HG02763 (cell line): ENCODE results near the gene STH.
"Not testable (repeated sequence)": the region's sequence is repeated elsewhere in the genome, so short reads cannot be mapped to it uniquely, and the experiment has no call there.

ENCODE experiments used
- ATAC-seq: cut with Tn5 transposase; IDR thresholded peaks from one replicate; pipeline ENCODE4 v1.9.1; 2021; ENCODE audit warnings: mild to moderate bottlenecking, moderate library complexity; ENCODE audit not compliant: unreplicated experiment

The STH gene

DNA sequence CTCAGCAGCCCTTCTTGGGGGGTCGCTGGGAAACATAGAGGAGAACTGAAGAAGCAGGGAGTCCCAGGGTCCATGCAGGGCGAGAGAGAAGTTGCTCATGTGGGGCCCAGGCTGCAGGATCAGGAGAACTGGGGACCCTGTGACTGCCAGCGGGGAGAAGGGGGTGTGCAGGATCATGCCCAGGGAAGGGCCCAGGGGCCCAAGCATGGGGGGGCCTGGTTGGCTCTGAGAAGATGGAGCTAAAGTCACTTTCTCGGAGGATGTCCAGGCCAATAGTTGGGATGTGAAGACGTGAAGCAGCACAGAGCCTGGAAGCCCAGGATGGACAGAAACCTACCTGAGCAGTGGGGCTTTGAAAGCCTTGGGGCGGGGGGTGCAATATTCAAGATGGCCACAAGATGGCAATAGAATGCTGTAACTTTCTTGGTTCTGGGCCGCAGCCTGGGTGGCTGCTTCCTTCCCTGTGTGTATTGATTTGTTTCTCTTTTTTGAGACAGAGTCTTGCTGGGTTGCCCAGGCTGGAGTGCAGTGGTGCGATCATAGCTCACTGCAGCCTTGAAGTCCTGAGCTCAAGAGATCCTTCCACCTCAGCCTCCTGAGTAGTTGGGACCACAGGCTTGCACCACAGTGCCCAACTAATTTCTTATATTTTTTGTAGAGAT lies 3.4 kb downstream of the STH start:
- ATAC-seq, result no peak

DNA sequence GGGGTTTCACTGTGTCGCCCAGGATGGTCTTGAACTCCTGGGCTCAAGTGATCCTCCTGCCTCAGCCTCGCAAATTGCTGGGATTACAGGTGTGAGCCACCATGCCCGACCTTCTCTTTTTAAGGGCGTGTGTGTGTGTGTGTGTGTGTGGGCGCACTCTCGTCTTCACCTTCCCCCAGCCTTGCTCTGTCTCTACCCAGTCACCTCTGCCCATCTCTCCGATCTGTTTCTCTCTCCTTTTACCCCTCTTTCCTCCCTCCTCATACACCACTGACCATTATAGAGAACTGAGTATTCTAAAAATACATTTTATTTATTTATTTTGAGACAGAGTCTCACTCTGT lies 3.9 kb downstream of the STH start:
- no peak for ATAC-seq

DNA sequence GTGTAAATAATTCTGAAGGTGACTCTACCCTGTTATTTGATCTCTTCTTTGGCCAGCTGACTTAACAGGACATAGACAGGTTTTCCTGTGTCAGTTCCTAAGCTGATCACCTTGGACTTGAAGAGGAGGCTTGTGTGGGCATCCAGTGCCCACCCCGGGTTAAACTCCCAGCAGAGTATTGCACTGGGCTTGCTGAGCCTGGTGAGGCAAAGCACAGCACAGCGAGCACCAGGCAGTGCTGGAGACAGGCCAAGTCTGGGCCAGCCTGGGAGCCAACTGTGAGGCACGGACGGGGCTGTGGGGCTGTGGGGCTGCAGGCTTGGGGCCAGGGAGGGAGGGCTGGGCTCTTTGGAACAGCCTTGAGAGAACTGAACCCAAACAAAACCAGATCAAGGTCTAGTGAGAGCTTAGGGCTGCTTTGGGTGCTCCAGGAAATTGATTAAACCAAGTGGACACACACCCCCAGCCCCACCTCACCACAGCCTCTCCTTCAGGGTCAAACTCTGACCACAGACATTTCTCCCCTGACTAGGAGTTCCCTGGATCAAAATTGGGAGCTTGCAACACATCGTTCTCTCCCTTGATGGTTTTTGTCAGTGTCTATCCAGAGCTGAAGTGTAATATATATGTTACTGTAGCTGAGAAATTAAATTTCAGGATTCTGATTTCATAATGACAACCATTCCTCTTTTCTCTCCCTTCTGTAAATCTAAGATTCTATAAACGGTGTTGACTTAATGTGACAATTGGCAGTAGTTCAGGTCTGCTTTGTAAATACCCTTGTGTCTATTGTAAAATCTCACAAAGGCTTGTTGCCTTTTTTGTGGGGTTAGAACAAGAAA lies 5.1 kb downstream of the STH start:
- ATAC-seq, result no peak

DNA sequence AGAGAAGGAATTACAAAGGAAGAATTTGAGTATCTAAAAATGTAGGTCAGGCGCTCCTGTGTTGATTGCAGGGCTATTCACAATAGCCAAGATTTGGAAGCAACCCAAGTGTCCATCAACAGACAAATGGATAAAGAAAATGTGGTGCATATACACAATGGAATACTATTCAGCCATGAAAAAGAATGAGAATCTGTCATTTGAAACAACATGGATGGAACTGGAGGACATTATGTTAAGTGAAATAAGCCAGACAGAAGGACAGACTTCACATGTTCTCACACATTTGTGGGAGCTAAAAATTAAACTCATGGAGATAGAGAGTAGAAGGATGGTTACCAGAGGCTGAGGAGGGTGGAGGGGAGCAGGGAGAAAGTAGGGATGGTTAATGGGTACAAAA lies 7.0 kb downstream of the STH start:
- ATAC-seq, result not testable (repeated sequence)

DNA sequence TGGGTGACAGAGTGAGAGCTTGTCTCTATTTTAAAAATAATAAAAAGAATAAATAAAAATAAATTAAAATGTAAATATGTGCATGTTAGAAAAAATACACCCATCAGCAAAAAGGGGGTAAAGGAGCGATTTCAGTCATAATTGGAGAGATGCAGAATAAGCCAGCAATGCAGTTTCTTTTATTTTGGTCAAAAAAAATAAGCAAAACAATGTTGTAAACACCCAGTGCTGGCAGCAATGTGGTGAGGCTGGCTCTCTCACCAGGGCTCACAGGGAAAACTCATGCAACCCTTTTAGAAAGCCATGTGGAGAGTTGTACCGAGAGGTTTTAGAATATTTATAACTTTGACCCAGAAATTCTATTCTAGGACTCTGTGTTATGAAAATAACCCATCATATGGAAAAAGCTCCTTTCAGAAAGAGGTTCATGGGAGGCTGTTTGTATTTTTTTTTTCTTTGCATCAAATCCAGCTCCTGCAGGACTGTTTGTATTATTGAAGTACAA lies 8.5 kb downstream of the STH start:
- ATAC-seq, result no peak

DNA sequence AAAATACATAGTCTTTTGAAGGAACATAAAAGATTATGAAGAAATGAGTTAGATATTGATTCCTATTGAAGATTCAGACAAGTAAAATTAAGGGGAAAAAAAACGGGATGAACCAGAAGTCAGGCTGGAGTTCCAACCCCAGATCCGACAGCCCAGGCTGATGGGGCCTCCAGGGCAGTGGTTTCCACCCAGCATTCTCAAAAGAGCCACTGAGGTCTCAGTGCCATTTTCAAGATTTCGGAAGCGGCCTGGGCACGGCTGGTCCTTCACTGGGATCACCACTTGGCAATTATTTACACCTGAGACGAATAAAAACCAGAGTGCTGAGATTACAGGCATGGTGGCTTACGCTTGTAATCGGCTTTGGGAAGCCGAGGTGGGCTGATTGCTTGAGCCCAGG lies 9.5 kb downstream of the STH start:
- no peak for ATAC-seq

DNA sequence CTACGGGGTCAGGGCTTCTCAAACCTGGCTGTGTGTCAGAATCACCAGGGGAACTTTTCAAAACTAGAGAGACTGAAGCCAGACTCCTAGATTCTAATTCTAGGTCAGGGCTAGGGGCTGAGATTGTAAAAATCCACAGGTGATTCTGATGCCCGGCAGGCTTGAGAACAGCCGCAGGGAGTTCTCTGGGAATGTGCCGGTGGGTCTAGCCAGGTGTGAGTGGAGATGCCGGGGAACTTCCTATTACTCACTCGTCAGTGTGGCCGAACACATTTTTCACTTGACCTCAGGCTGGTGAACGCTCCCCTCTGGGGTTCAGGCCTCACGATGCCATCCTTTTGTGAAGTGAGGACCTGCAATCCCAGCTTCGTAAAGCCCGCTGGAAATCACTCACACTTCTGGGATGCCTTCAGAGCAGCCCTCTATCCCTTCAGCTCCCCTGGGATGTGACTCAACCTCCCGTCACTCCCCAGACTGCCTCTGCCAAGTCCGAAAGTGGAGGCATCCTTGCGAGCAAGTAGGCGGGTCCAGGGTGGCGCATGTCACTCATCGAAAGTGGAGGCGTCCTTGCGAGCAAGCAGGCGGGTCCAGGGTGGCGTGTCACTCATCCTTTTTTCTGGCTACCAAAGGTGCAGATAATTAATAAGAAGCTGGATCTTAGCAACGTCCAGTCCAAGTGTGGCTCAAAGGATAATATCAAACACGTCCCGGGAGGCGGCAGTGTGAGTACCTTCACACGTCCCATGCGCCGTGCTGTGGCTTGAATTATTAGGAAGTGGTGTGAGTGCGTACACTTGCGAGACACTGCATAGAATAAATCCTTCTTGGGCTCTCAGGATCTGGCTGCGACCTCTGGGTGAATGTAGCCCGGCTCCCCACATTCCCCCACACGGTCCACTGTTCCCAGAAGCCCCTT lies 10.9 kb downstream of the STH start:
- no peak for ATAC-seq

DNA sequence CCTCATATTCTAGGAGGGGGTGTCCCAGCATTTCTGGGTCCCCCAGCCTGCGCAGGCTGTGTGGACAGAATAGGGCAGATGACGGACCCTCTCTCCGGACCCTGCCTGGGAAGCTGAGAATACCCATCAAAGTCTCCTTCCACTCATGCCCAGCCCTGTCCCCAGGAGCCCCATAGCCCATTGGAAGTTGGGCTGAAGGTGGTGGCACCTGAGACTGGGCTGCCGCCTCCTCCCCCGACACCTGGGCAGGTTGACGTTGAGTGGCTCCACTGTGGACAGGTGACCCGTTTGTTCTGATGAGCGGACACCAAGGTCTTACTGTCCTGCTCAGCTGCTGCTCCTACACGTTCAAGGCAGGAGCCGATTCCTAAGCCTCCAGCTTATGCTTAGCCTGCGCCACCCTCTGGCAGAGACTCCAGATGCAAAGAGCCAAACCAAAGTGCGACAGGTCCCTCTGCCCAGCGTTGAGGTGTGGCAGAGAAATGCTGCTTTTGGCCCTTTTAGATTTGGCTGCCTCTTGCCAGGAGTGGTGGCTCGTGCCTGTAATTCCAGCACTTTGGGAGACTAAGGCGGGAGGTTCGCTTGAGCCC lies 11.6 kb downstream of the STH start:
- ATAC-seq, result no peak

DNA sequence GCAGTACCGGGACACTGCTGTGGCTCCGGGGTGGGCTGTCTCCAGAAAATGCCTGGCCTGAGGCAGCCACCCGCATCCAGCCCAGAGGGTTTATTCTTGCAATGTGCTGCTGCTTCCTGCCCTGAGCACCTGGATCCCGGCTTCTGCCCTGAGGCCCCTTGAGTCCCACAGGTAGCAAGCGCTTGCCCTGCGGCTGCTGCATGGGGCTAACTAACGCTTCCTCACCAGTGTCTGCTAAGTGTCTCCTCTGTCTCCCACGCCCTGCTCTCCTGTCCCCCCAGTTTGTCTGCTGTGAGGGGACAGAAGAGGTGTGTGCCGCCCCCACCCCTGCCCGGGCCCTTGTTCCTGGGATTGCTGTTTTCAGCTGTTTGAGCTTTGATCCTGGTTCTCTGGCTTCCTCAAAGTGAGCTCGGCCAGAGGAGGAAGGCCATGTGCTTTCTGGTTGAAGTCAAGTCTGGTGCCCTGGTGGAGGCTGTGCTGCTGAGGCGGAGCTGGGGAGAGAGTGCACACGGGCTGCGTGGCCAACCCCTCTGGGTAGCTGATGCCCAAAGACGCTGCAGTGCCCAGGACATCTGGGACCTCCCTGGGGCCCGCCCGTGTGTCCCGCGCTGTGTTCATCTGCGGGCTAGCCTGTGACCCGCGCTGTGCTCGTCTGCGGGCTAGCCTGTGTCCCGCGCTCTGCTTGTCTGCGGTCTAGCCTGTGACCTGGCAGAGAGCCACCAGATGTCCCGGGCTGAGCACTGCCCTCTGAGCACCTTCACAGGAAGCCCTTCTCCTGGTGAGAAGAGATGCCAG lies 12.9 kb downstream of the STH start:
- ATAC-seq, result no peak

DNA sequence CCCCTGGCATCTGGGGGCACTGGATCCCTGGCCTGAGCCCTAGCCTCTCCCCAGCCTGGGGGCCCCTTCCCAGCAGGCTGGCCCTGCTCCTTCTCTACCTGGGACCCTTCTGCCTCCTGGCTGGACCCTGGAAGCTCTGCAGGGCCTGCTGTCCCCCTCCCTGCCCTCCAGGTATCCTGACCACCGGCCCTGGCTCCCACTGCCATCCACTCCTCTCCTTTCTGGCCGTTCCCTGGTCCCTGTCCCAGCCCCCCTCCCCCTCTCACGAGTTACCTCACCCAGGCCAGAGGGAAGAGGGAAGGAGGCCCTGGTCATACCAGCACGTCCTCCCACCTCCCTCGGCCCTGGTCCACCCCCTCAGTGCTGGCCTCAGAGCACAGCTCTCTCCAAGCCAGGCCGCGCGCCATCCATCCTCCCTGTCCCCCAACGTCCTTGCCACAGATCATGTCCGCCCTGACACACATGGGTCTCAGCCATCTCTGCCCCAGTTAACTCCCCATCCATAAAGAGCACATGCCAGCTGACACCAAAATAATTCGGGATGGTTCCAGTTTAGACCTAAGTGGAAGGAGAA lies 13.5 kb downstream of the STH start:
- ATAC-seq, result no peak

DNA sequence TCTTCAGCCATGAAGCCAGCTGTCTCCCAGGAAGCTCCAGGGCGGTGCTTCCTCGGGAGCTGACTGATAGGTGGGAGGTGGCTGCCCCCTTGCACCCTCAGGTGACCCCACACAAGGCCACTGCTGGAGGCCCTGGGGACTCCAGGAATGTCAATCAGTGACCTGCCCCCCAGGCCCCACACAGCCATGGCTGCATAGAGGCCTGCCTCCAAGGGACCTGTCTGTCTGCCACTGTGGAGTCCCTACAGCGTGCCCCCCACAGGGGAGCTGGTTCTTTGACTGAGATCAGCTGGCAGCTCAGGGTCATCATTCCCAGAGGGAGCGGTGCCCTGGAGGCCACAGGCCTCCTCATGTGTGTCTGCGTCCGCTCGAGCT lies 14.1 kb downstream of the STH start:
- no peak for ATAC-seq

DNA sequence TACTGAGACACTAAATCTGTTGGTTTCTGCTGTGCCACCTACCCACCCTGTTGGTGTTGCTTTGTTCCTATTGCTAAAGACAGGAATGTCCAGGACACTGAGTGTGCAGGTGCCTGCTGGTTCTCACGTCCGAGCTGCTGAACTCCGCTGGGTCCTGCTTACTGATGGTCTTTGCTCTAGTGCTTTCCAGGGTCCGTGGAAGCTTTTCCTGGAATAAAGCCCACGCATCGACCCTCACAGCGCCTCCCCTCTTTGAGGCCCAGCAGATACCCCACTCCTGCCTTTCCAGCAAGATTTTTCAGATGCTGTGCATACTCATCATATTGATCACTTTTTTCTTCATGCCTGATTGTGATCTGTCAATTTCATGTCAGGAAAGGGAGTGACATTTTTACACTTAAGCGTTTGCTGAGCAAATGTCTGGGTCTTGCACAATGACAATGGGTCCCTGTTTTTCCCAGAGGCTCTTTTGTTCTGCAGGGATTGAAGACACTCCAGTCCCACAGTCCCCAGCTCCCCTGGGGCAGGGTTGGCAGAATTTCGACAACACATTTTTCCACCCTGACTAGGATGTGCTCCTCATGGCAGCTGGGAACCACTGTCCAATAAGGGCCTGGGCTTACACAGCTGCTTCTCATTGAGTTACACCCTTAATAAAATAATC lies 14.6 kb downstream of the STH start:
- ATAC-seq, result no peak

DNA sequence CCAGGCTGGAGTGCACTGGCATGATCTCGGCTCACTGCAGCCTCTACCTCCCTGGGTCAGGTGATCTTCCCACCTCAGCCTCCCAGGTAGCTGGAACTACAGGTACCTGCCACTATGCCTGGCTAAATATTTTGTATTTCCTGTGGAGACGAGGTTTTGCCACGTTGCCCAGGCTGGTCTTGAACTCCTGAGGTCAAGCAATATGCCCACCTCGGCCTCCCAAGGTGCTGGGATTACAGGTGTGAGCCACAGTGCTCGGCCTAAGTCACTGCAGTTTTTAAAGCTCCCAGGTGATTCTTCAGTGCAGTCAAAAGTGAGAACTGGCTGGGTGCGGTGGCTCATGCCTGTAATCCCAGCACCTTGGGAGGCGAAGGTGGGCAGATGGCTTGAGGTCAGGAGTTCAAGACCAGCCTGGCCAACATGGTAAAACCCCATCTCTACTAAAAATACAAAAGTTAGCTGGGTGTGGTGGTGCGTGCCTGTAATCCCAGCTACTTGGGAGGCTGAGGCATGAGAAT lies 20.4 kb downstream of the STH start:
- ATAC-seq, result not testable (repeated sequence)

DNA sequence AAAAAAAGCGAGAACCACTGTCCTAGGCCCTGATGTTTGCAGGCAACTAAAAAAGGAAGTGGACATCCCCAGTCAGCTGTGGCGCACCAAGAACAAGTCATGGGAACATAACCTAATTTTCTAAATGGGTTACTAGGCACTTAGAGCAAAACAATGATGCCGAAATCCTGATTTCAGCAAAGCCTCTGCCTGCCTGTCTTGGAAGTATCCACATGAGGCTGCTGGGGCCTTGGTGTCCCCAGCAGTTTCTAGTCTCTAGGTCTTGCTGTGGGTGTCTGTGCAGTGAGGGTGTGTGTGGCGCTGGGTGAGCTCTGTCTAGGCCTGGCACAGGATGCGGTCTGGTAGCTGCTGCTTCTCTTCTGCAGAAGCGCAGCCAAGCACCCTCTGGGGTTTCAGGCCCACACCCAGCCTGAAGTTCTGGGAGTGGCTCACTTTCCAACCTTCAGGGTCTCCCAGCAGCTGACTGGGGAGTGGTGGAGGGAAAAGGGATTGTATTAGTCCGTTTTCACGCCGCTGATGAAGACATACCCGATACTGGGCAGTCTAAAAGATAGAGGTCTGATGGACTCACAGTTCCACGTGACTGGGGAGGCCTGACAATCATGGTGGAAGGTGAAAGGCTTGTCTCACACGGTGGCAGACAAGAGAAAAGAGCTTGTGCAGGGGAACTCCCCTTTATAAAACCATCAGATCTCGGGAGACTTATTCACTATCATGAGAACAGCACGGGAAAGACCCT lies 21.1 kb downstream of the STH start:
- no peak for ATAC-seq

DNA sequence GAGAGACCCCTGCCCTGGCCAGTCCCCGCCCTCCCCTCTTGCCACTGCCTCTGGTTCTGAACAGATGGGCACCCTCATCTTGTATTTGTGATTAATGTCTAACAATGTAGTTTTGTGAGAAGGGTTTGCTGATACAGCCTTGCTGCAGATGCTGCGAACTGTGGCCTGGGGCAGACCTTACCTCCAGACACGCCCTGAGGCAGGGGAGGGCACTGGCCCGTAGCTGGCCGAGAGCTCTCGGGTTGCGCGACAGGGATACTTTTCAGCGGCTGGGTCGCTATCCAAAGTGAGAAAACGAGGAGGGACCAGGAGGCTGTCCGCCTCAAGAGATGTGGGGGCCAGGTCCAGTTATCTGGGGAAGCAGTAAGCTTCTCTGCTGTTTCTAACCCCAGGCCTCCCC lies 21.9 kb downstream of the STH start:
- ATAC-seq, result no peak

DNA sequence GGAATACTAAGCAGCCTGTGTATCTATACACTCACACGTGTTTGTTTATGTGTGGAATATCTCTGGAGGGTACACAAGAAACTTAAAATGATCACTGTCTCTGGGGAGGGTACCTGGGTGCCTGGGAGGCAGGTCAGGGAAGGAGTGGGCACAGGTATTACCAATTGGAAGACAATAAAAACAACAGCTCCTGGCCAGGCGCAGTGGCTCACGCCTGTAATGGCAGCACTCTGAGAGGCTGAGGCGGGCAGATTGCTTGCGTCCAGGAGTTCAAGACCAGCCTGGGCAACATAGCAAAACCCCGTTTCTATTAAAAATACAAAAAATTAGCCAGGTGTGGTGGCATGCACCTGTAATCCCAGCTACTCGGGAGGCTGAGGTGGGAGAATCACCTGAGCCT lies 24.3 kb downstream of the STH start:
- ATAC-seq, result not testable (repeated sequence)

DNA sequence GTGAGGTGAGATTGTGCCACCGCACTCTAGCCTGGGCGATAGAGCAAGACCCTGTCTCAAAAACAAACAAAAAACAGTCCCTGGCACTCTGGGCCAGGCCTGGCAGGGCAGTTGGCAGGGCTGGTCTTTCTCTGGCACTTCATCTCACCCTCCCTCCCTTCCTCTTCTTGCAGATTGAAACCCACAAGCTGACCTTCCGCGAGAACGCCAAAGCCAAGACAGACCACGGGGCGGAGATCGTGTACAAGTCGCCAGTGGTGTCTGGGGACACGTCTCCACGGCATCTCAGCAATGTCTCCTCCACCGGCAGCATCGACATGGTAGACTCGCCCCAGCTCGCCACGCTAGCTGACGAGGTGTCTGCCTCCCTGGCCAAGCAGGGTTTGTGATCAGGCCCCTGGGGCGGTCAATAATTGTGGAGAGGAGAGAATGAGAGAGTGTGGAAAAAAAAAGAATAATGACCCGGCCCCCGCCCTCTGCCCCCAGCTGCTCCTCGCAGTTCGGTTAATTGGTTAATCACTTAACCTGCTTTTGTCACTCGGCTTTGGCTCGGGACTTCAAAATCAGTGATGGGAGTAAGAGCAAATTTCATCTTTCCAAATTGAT lies 24.8 kb downstream of the STH start:
- ATAC-seq, result no peak

DNA sequence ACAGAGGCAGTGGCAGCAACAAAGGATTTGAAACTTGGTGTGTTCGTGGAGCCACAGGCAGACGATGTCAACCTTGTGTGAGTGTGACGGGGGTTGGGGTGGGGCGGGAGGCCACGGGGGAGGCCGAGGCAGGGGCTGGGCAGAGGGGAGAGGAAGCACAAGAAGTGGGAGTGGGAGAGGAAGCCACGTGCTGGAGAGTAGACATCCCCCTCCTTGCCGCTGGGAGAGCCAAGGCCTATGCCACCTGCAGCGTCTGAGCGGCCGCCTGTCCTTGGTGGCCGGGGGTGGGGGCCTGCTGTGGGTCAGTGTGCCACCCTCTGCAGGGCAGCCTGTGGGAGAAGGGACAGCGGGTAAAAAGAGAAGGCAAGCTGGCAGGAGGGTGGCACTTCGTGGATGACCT lies 25.5 kb downstream of the STH start:
- ATAC-seq, result no peak
